DMS 273 treated with DMSO at 0.1 percent for 48 hours (cell line): ENCODE data around the gene OR6B1.
"Not testable (repeated sequence)": the region's sequence is repeated elsewhere in the genome, so short reads cannot be mapped to it uniquely, and the experiment has no call there.

Experiments used
- DNase-seq: peaks from one replicate; lab custom pipeline; 2025; lab: John Stamatoyannopoulos, UW

Gene OR6B1

GRCh38 chr7:144006029-144006691, 6.0 kb downstream of the OR6B1 start:
- no peak for DNase-seq

GRCh38 chr7:144006692-144007042, 6.5 kb downstream of the OR6B1 start:
- no peak for DNase-seq

- no peak for DNase-seq
Measured at GRCh38 chr7:144009361-144009760, 9.2 kb downstream of the OR6B1 start.

- not testable (repeated sequence) for DNase-seq
Measured at GRCh38 chr7:144010061-144010460, 9.9 kb downstream of the OR6B1 start.

DNA sequence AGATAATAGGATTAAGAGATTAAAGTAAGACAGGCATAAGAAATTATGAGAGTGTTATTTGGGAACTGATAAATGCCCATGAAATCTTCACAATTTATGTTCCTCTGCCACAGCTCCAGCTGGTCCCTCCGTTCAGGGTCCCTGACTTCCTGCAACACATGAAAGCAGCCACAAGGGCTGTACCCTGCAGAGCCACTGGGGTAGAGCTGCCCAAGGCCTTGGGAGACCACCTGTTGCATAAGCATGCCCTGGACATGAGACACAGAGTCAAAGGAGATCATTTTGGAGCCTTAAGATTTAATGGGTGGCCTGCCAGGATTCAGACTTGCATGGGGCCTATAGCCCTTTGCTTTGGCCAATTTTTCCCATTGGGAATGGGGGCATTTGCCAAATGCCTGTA, 10.7 kb downstream of the OR6B1 start:
- not testable (repeated sequence) for DNase-seq

DNA sequence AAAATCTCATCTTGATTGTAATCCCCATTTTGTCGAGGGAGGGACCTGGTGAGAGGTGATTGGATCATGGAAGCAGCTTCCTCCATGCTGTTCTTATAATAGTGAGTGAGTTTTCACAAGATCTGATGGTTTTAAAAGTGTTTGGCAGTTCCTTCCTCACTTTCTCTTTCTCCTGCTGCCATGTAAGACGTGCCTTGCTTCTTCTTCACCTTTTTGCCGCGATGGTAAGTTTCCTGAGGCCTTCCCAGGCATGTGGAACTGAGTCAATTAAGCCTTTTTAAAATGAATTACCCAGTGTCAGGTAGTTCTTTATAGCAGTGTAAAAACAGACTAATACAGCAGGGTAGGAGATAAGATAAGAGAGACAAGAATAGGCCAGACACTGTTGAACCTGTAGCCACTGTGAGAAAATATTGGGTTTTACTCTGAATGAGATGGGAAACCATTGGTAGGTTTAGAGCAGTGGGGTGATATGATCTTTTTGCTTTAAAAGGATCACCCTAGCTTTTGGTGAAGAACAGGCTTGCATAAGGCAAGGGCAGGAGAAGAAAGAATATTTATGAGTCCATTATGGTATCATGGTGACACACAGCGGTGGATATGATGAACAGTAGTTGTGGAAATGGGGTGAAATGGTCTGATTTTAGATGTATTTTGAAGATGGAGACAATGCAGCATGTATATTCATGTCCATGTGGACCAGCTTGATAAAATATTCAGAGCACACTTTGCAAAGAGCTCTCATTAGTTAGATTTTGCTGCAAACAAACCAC, 11.5 kb downstream of the OR6B1 start:
- no peak for DNase-seq

DNA sequence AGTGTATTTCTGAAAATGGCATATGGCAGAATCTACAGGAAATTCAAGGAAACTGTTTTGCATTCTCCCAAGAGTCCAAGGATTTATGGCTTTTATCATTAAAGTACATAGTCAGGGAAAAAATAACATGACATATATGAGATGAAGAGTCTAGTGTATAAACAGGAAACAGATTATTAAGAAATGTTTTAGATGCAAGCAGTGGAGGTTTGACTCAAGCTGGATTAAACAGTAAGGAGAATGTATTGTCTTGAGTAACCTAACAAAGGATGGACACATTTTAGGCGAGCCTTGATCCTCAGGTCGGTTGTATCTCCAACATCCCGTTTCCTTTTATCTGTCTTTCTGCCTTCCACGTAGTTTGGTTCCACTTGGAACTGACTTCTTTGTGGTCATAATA, 17.9 kb downstream of the OR6B1 start:
- no peak for DNase-seq

DNA sequence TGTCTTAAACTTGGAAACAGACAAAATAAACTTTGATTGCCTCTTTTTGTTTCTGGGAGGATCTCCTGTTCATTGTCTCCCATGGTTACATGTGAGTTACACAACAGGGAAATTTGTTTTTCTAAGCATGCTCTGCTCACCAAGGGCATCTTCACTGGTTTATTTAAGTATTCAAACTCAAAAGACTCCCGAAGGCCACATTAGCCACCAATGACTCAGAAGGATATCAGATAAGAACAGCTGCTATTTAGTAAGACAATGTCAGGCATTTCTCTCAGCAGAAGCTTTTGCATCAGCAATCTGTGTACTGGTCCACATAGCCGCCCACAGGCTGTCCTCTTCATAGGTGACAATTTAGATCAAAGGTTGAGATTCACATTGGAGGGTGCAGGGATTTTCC, 19.3 kb downstream of the OR6B1 start:
- DNase-seq: no peak

DNA sequence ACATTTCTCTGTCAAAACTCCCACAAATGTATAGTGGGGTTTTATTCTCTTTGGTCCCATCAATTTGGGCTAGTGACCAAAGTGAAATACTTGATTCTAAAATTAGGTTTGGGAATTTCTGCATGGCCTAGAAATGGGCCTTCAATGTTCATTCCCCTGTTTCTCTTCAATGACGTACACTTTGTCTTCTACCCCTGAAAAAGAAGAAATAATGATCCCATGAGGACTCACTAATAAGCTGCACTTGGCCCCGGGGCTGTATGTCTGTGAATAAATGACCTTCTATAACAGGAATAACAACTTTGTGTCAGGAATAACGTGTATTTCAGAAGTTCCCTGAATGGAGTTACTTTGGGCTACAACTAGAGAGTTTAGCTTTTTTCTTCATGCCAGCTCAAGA, 20.2 kb downstream of the OR6B1 start:
- DNase-seq: no peak

DNA sequence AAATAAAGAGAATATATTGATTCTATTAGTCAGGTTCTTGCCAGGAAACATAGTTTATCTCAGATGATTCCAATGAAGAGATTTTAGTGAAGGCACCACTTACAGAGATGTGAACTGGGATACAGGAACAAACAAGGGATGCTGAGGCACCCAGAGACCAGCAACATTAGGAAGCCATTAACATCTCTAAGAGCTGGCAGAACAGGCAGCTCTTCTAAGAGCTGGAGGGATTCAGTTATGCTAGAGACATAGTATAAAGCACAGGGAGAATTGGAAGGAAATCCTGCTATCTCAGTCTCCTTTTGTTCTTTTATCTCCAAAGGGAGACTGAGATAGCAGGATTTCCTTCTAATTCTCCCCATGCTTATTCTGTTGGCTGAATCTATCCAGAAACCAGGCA, 22.0 kb downstream of the OR6B1 start:
- no peak for DNase-seq

- no peak for DNase-seq
Measured at GRCh38 chr7:144023171-144023827, 23.2 kb downstream of the OR6B1 start.

- no peak for DNase-seq
Measured at GRCh38 chr7:144024213-144024612, 24.1 kb downstream of the OR6B1 start.

- DNase-seq: no peak
Measured at GRCh38 chr7:144026203-144026883, 26.2 kb downstream of the OR6B1 start.

GRCh38 chr7:144027070-144027469, 26.9 kb downstream of the OR6B1 start:
- no peak for DNase-seq

DNA sequence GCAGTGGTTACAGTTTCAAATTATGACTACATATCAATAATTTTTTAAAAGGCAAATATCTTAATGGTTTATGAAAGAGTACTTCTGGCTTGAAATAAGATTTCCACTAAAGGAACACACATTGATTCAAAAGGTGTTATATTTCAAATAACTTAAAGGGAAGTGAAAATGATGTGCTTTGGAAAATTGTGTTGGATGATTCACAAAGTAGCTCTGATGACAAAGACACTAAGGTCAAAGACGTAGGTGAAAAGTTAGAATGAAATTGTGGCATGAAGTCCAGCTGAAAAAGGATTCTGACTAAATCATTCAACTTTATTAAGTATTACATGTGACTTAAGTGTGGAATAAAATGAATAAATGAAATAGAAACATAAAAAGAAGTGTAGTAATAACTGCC, 27.9 kb downstream of the OR6B1 start:
- DNase-seq: no peak

DNA sequence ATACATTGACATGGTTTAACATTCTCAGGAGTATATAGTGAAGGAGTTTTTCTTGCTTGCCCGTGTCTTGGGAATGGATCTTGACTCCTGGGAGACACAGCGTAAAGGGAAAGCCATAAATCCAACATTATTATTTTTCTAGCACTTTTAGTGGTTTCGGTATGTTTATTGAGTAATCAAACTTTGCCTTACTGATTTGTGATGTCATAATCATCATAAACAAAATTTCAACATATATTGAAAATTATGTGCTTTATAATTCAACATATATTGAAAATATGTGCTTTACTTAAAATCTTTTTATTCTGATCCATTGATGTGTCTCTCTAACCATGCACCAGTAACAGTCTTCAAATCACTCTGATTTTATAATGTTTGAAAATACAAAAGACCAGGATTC, 28.4 kb downstream of the OR6B1 start:
- DNase-seq: no peak

- no peak for DNase-seq
Measured at GRCh38 chr7:144032516-144032915, 32.4 kb downstream of the OR6B1 start.

DNA sequence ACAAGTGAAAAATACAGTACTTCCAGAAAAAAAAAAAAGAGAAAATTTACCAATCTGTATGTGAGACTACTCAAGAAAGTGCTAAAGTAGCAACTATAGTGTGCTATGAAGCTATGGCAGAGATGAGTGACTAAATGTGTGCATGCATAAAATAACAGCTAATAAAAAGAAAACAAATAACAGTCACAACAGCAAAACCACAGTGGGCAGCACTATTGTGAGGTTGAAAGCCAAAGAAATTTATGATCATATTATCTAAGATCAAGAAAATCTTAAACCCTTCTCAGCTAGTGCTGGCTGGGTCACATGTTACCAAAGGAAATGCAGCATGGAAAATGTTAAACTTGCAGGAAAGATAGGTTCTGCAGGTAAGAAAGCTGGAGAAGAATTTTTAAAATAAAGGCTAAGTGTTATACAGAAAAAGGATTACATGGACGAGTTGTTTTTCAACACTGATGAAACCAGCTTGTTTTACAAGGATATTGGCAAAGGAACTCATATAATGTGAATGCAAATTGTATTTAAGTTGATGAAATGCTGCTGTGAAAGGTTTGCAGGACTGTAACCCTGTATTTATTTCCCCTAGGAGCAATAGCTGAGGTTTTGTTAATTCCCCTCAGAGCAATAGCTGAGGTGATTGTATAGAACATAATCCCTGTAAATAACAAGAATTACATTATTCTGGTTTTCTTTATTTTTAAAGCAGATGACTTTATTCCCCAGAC, 33.0 kb downstream of the OR6B1 start:
- no peak for DNase-seq

- no peak for DNase-seq
Measured at GRCh38 chr7:144035385-144035784, 35.3 kb downstream of the OR6B1 start.

DNA sequence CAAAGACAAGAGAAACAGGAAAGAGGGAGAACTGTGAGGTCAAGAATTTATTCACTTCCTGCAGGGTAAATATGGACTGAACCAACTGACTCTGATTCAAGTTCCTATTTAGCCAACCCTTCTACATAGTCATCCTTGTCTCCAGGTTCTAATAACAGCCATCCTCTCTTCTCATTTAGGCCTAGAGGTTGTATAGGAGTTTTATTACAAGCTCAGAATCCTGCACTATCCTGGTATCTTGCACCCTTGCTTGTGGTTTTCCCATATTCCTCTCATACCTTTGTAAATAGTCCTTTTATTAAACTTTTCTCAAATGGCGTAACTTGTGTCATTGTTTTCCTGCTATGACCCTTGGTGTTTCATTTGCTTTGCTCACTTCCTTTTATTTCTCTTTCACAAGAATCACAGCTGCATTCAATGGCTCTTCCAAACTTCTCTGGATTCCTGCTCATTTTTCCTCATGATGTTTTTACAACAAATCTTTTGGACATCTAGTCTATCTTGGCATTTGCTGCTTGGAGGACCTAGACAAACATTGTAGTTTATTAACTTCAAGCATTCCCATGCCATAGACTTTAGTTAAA, 36.3 kb downstream of the OR6B1 start:
- no peak for DNase-seq

- no peak for DNase-seq
Measured at GRCh38 chr7:144037414-144038035, 37.4 kb downstream of the OR6B1 start.
